Suprapubic skin (tissue), 4 donors: ENCODE data around the gene FLRT2. TPM values are rescaled to one million over a fixed set of nuclear protein-coding genes. Genes with fewer than 3 reads are reported as not detected.

Source experiments
- DNase-seq, 2 donors: peaks; one replicate each; pipeline ENCODE4 v3.0.0-alpha.2; 2019; ENCODE audit warnings: low spot score in 2 of 2
- H3K27ac ChIP-seq: fragments of 200-600 bp; sonication (generic); one replicate; pipeline ENCODE4 v1.5.1; 2019
- H3K27me3 ChIP-seq: fragments of 200-600 bp; sonication (generic); one replicate; pipeline ENCODE4 v1.5.1; 2019
- H3K36me3 ChIP-seq: fragments of 200-600 bp; sonication (generic); one replicate; pipeline ENCODE4 v1.5.1; 2019
- H3K4me1 ChIP-seq: fragments of 200-600 bp; sonication (generic); one replicate; pipeline ENCODE4 v1.5.1; 2019
- H3K4me3 ChIP-seq: fragments of 200-600 bp; sonication (generic); one replicate; pipeline ENCODE4 v1.5.1; 2019; ENCODE audit warnings: mild to moderate bottlenecking
- H3K9me3 ChIP-seq: fragments of 200-600 bp; sonication (generic); one replicate; pipeline ENCODE4 v1.5.1; 2019
- CTCF ChIP-seq, 2 donors: fragments of 200-600 bp in 1 of 2; fragments of 450-650 bp in 1 of 2; sonication (generic) in 1 of 2; IDR thresholded peaks; one replicate each; pipeline ENCODE4 v1.5.1; 2016 to 2019; ENCODE audit warnings: antibody characterized with exemption in 2 of 2, mild to moderate bottlenecking in 1 of 2, moderate library complexity in 1 of 2
- EP300 ChIP-seq: sonication (generic); formaldehyde crosslinking; IDR thresholded peaks from one replicate; pipeline ENCODE4 v1.6.1; 2017; ENCODE audit warnings: antibody characterized with exemption
- POLR2A ChIP-seq, 2 donors: fragments of 450-650 bp; IDR thresholded peaks; one replicate each; pipeline ENCODE4 v1.6.1; 2017; ENCODE audit warnings: antibody characterized with exemption in 2 of 2, mild to moderate bottlenecking in 2 of 2, moderate library complexity in 2 of 2
- POLR2AphosphoS5 ChIP-seq, 3 donors: sonication (generic); formaldehyde crosslinking; IDR thresholded peaks; one replicate each; pipeline ENCODE4 v1.6.1; 2017; ENCODE audit warnings: antibody characterized with exemption in 3 of 3
- WGBS: methylation state at CpG from one replicate; pipeline ENCODE4 v1.1.5; 2018; 5-methylcytosine and 5-hydroxymethylcytosine counted together
- total RNA-seq, 4 donors: library from RNA; depleted of rRNA; stranded (reverse); fragments of >200 nt; gene quantifications; one replicate each; pipeline ENCODE4 v1.1.0, GENCODE V29; 2016

Gene FLRT2
- total RNA-seq, 4 donors from 2014 or later = 21.5 to 41.4 (median 28.0) TPM

DNA sequence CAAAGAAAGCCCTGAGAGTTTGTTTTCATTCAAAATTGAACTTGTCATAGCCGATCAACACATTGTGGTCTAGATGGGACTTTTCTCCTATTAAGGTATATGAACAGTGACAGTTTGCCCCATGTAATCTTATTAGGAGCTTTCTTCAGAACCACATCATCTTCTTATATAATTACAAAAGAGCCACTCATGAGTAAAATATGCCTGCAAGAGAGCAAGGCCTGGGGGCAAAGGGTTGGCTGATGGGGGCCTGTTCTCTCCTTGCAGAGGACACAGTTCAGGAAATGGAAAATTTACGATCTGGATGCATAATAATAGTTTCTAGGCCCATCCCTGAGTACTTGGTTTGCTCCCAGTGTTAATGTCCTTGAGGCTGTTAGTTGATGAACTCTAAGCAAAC lies 87.8 kb downstream of the FLRT2 start:
- H3K4me1 ChIP-seq = no peaks in the 10 kb centered on the region
- DNase-seq = no peak
- no peak overlapping the region for H3K27ac ChIP-seq
- 57% methylated on average over 2 of the region's 2 CpGs for WGBS
- peaks cover 22% of the 10 kb centered on the region for H3K36me3 ChIP-seq
- no peak overlapping the region for H3K4me3 ChIP-seq
- H3K27me3 ChIP-seq = no peaks in the 10 kb centered on the region
- TF ChIP-seq EP300 (no peak), CTCF (IDR thresholded peaks at IDR 0.05) (no peak), POLR2AphosphoS5 (IDR thresholded peaks at IDR 0.05) (no peak), POLR2A (IDR thresholded peaks at IDR 0.05) (no peak)
- H3K9me3 ChIP-seq = no peaks in the 10 kb centered on the region

GRCh38 chr14:85618390-85618789 lies 88.4 kb downstream of the FLRT2 start:
- H3K4me3 ChIP-seq = no peak overlapping the region
- peaks cover 27% of the 10 kb centered on the region for H3K36me3 ChIP-seq
- H3K4me1 ChIP-seq = no peaks in the 10 kb centered on the region
- H3K27me3 ChIP-seq = no peaks in the 10 kb centered on the region
- no peaks in the 10 kb centered on the region for H3K9me3 ChIP-seq
- no peak for DNase-seq
- no peak overlapping the region for H3K27ac ChIP-seq
- 72% methylated on average over 4 of the region's 4 CpGs for WGBS
- no peak for TF ChIP-seq EP300
- no peak for TF ChIP-seq POLR2AphosphoS5 (IDR thresholded peaks at IDR 0.05)
- TF ChIP-seq POLR2A (IDR thresholded peaks at IDR 0.05) = no peak
- no peak for TF ChIP-seq CTCF (IDR thresholded peaks at IDR 0.05)

GRCh38 chr14:85618978-85619377 lies 89.0 kb downstream of the FLRT2 start:
- DNase-seq = no peak
- no peak overlapping the region for H3K4me3 ChIP-seq
- peaks cover 27% of the 10 kb centered on the region for H3K36me3 ChIP-seq
- TF ChIP-seq POLR2A (IDR thresholded peaks at IDR 0.05) (no peak), POLR2AphosphoS5 (IDR thresholded peaks at IDR 0.05) (no peak), CTCF (IDR thresholded peaks at IDR 0.05) (no peak), EP300 (no peak)
- no peaks in the 10 kb centered on the region for H3K9me3 ChIP-seq
- no peaks in the 10 kb centered on the region for H3K27me3 ChIP-seq
- 97% methylated on average over 3 of the region's 3 CpGs for WGBS
- no peaks in the 10 kb centered on the region for H3K4me1 ChIP-seq
- no peak overlapping the region for H3K27ac ChIP-seq

DNA sequence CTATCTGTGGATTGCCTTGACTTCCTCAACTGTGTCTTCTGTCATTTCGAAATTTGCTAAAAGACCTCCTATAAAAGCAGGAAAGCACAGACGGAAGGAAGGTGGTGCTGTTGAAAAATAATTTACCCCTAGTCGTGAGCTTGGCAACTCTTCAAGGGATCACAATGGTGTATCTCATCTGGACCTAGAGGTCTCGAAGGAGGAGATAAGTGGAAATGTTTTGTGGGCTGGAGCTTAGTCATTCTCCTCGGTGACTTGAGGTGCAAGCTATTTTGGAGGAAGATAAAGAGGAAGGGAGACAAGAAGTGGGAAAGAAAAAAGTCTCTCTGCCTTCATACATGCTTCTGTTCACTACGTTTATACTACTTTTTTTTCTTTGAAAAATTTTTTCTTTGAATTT lies 89.9 kb downstream of the FLRT2 start:
- DNase-seq = no peak
- WGBS = 70% methylated on average over 6 of the region's 6 CpGs
- H3K4me3 ChIP-seq = no peak overlapping the region
- TF ChIP-seq EP300 (no peak), CTCF (IDR thresholded peaks at IDR 0.05) (no peak), POLR2AphosphoS5 (IDR thresholded peaks at IDR 0.05) (no peak), POLR2A (IDR thresholded peaks at IDR 0.05) (no peak)
- peaks cover 27% of the 10 kb centered on the region for H3K36me3 ChIP-seq
- H3K27ac ChIP-seq = no peak overlapping the region
- no peaks in the 10 kb centered on the region for H3K4me1 ChIP-seq
- H3K27me3 ChIP-seq = no peaks in the 10 kb centered on the region
- H3K9me3 ChIP-seq = no peaks in the 10 kb centered on the region

DNA sequence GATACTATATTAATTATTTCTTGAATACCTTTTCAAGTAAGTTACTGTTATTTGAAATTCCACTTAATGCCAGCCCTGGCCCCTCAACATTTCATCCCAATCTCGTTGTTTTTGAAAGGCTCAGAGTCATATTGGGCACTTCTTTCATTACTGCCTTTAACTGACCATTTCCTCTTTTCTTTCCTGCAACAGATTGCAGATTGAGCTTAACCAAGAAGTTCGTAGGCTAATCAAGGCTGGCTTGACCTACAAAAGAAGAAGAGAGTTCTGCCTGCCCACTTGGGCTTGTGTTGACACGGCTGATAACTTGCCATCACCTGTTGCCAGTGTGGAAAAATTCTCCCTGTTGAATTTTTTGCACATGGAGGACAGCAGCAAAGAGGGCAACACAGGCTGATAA lies 91.0 kb downstream of the FLRT2 start:
- TF ChIP-seq EP300 (no peak), CTCF (IDR thresholded peaks at IDR 0.05) (no peak), POLR2AphosphoS5 (IDR thresholded peaks at IDR 0.05) (no peak)
- no peaks in the 10 kb centered on the region for H3K27me3 ChIP-seq
- no peaks in the 10 kb centered on the region for H3K4me1 ChIP-seq
- H3K36me3 ChIP-seq = peaks cover 27% of the 10 kb centered on the region
- no peak overlapping the region for H3K27ac ChIP-seq
- no peaks in the 10 kb centered on the region for H3K9me3 ChIP-seq
- 81% methylated on average over 3 of the region's 3 CpGs for WGBS
- no peak for DNase-seq
- H3K4me3 ChIP-seq = no peak overlapping the region
